CD14-positive monocyte (primary cell): Measurements from ENCODE around the gene ZNF831. TPM values are rescaled to one million over a fixed set of nuclear protein-coding genes. Genes with fewer than 3 reads are reported as not detected.

Experiments used
- DNase-seq, 3 donors: peaks; one replicate each; pipeline ENCODE4 v3.0.0-alpha.2; 2011 to 2022
- H2AFZ ChIP-seq: 2 replicates; pipeline ENCODE4 v1.6.0; 2012; ENCODE audit warnings: mild to moderate bottlenecking, low read depth, low read length, inconsistent platforms; ENCODE audit not compliant: insufficient read depth, poor library complexity, severe bottlenecking
- H3K27ac ChIP-seq, 2 donors: 1 replicate in 1 of 2; 2 replicates in 1 of 2; pipeline ENCODE4 v1.5.1; 2012 to 2013; ENCODE audit warnings: low read length in 2 of 2, control low read depth in 1 of 2, inconsistent platforms in 1 of 2, low read depth in 1 of 2, mild to moderate bottlenecking in 1 of 2
- H3K27me3 ChIP-seq, 2 donors: one replicate each; pipeline versions ENCODE4 v1.6.0 to v1.6.1; 2011 to 2013; ENCODE audit warnings: low read length in 2 of 2; ENCODE audit not compliant: control insufficient read depth in 2 of 2, insufficient read depth in 2 of 2
- H3K36me3 ChIP-seq, 2 donors: replicated peaks in 1 of 2; 1 replicate in 1 of 2; 2 replicates in 1 of 2; pipeline versions ENCODE4 v1.5.1 to v1.6.1; 2012 to 2013; ENCODE audit warnings: low read length in 2 of 2, control low read depth in 1 of 2, inconsistent platforms in 1 of 2, mild to moderate bottlenecking in 1 of 2; ENCODE audit not compliant: insufficient read depth in 2 of 2, control insufficient read depth in 1 of 2
- H3K4me1 ChIP-seq, 2 donors: 1 replicate in 1 of 2; 2 replicates in 1 of 2; pipeline versions ENCODE4 v1.5.1 to v1.6.1; 2012 to 2013; ENCODE audit warnings: low read length in 2 of 2, control low read depth in 1 of 2, inconsistent platforms in 1 of 2, mild to moderate bottlenecking in 1 of 2, moderate library complexity in 1 of 2; ENCODE audit not compliant: insufficient read depth in 2 of 2, control insufficient read depth in 1 of 2
- H3K4me2 ChIP-seq: replicated peaks from 2 replicates; pipeline ENCODE3; 2012; ENCODE audit warnings: low read length, moderate library complexity, mild to moderate bottlenecking; ENCODE audit not compliant: poor library complexity, severe bottlenecking; ENCODE audit errors: extremely low read depth
- H3K4me3 ChIP-seq, 3 experiments: fragments of 200-600 bp in 1 of 3; sonication (generic) in 1 of 3; replicated peaks in 1 of 3; 1 replicate in 2 of 3; 2 replicates in 1 of 3; pipeline ENCODE4 v1.5.1; 2011 to 2013; ENCODE audit warnings: low read length in 3 of 3, mild to moderate bottlenecking in 3 of 3, control low read depth in 2 of 3, low read depth in 2 of 3, inconsistent platforms in 1 of 3, moderate library complexity in 1 of 3
- H3K79me2 ChIP-seq: 2 replicates; pipeline ENCODE4 v1.6.0; 2012; ENCODE audit warnings: mild to moderate bottlenecking, control low read depth, inconsistent platforms, low read length, moderate library complexity; ENCODE audit not compliant: insufficient read depth
- H3K9ac ChIP-seq: 2 replicates; pipeline ENCODE4 v1.6.0; 2017; ENCODE audit warnings: low read length, mild to moderate bottlenecking; ENCODE audit not compliant: insufficient read depth, poor library complexity, severe bottlenecking
- H3K9me3 ChIP-seq, 2 donors: replicated peaks in 1 of 2; 1 replicate in 1 of 2; 2 replicates in 1 of 2; pipeline versions ENCODE4 v1.5.1 to v1.6.1; 2012 to 2013; ENCODE audit warnings: low read length in 2 of 2, control low read depth in 1 of 2; ENCODE audit not compliant: control insufficient read depth in 1 of 2, insufficient read depth in 1 of 2
- H4K20me1 ChIP-seq: 2 replicates; pipeline ENCODE4 v1.6.0; 2012; ENCODE audit warnings: mild to moderate bottlenecking, low read length, control low read depth, moderate library complexity; ENCODE audit not compliant: insufficient read depth
- H3K27ac Mint-ChIP-seq, 7 donors: one replicate each; pipeline ENCODE4 v1.8.0; 2020; ENCODE audit warnings: mild to moderate bottlenecking in 7 of 7, mixed read lengths in 7 of 7, moderate library complexity in 6 of 7, inconsistent platforms in 2 of 7
- H3K27me3 Mint-ChIP-seq, 3 donors: one replicate each; pipeline ENCODE4 v1.8.0; 2021 to 2022; ENCODE audit warnings: low read depth in 3 of 3, mild to moderate bottlenecking in 3 of 3, mixed read lengths in 3 of 3, moderate library complexity in 3 of 3, inconsistent platforms in 1 of 3
- H3K36me3 Mint-ChIP-seq, 2 donors: one replicate each; pipeline ENCODE4 v1.8.0; 2020; ENCODE audit warnings: mixed read lengths in 2 of 2, inconsistent platforms in 1 of 2, mild to moderate bottlenecking in 1 of 2
- H3K4me1 Mint-ChIP-seq: one replicate; pipeline ENCODE4 v1.8.0; 2020; ENCODE audit warnings: mild to moderate bottlenecking, mixed read lengths
- H3K4me3 Mint-ChIP-seq, 2 donors: one replicate each; pipeline ENCODE4 v1.8.0; 2020; ENCODE audit warnings: mild to moderate bottlenecking in 2 of 2, mixed read lengths in 2 of 2, moderate library complexity in 1 of 2
- H3K9me3 Mint-ChIP-seq, 7 donors: one replicate each; pipeline ENCODE4 v1.8.0; 2020 to 2022; ENCODE audit warnings: mixed read lengths in 7 of 7, mild to moderate bottlenecking in 6 of 7, moderate library complexity in 6 of 7, inconsistent platforms in 2 of 7
- CTCF ChIP-seq: fragments of 200-600 bp; IDR thresholded peaks from one replicate; pipeline ENCODE4 v1.8.0; 2022; ENCODE audit warnings: antibody characterized with exemption, mild to moderate bottlenecking
- WGBS: methylation state at CpG from one replicate; pipeline ENCODE4 v1.1.5; 2013; ENCODE audit warnings: missing lambda C conversion rate; ENCODE audit not compliant: insufficient coverage; 5-methylcytosine and 5-hydroxymethylcytosine counted together
- intact Hi-C, 2 donors: fragments of 100-400 bp; cut with micrococcal nuclease; formaldehyde crosslinking; loops; one replicate each; pipeline versions ENCODE4 v1.15.0 to v1.15.1; 2023
- polyA plus RNA-seq, 3 donors: library from polyadenylated mRNA; depleted of rRNA in 1 of 3; unstranded in 2 of 3; stranded (reverse) in 1 of 3; fragments of 300-500 nt in 2 of 3; fragments of >200 nt in 1 of 3; fragmentation: Illumina TruSeq in 2 of 3; gene quantifications; 1 replicate in 2 of 3; 2 replicates in 1 of 3; pipeline ENCODE4 v1.2.3, GENCODE V29; 2012 to 2021

ZNF831 gene
- polyA plus RNA-seq, 3 donors = 0.03 to 0.09 TPM; not detected in 1

- peaks cover 52 to 57% of the 10 kb centered on the region in 2 donors for H3K27me3 ChIP-seq
- TF ChIP-seq CTCF = no peak
- peak overlapping the region; percentile 71 for H3K4me2 ChIP-seq
- H2AFZ ChIP-seq = peak overlapping the region; percentile 78
- Mint-ChIP-seq H3K36me3 (peaks cover 0 to 3% of the 10 kb centered on the region in 2 donors), H3K27me3 (peaks cover 37 to 45% (median 42%) of the 10 kb centered on the region in 3 donors), H3K9me3 (peaks cover 0 to 9% (median 0%) of the 10 kb centered on the region in 7 donors), H3K4me1 (peaks cover 14% of the 10 kb centered on the region), H3K27ac (no peak overlapping the region), H3K4me3 (peak overlapping the region; percentile 58 to 87)
- H3K36me3 ChIP-seq = no peaks in the 10 kb centered on the region
- no peaks in the 10 kb centered on the region for H4K20me1 ChIP-seq
- H3K4me3 ChIP-seq = peak overlapping the region; percentile 6 to 66 (median 29)
- no peak overlapping the region for H3K27ac ChIP-seq
- no peaks in the 10 kb centered on the region for H3K79me2 ChIP-seq
- DNase-seq = no peak
- intact Hi-C loops = loop anchor here (1.0 to 5.0 kb wide), 4 partner anchors 133 to 354 kb away; no protein-coding TSS in a partner anchor
- 26% methylated on average over 11 of the region's 18 CpGs for WGBS
- peaks cover 6 to 10% of the 10 kb centered on the region in 2 donors for H3K4me1 ChIP-seq
- H3K9ac ChIP-seq = peak overlapping the region; percentile 42
- H3K9me3 ChIP-seq = no peaks in the 10 kb centered on the region
Observed at GRCh38 chr20:59221707-59222252, 58.2 kb downstream of the ZNF831 start.

GRCh38 chr20:59222253-59223181 lies 58.9 kb downstream of the ZNF831 start:
- peak overlapping the region; percentile 78 for H2AFZ ChIP-seq
- no peaks in the 10 kb centered on the region for H4K20me1 ChIP-seq
- Mint-ChIP-seq H3K4me1 (peaks cover 14% of the 10 kb centered on the region), H3K27me3 (peaks cover 37 to 45% (median 42%) of the 10 kb centered on the region in 3 donors), H3K9me3 (peaks cover 0 to 9% (median 0%) of the 10 kb centered on the region in 7 donors), H3K4me3 (peak overlapping the region; percentile 58 to 90), H3K36me3 (peaks cover 0 to 3% of the 10 kb centered on the region in 2 donors), H3K27ac (no peak overlapping the region)
- DNase-seq = peak; percentile 42 to 67 (median 61)
- H3K27me3 ChIP-seq = peaks cover 52 to 57% of the 10 kb centered on the region in 2 donors
- H3K27ac ChIP-seq = no peak overlapping the region
- peak; percentile 98 for TF ChIP-seq CTCF
- H3K4me3 ChIP-seq = peak overlapping the region; percentile 6 to 66 (median 29)
- H3K9me3 ChIP-seq = no peaks in the 10 kb centered on the region
- intact Hi-C loops = loop anchor here (1.0 to 5.0 kb wide), 4 partner anchors 134 to 355 kb away; no protein-coding TSS in a partner anchor
- peak overlapping the region; percentile 71 for H3K4me2 ChIP-seq
- no peaks in the 10 kb centered on the region for H3K36me3 ChIP-seq
- WGBS = 1% methylated on average over 41 of the region's 51 CpGs
- peak overlapping the region; percentile 42 for H3K9ac ChIP-seq
- peaks cover 6 to 10% of the 10 kb centered on the region in 2 donors for H3K4me1 ChIP-seq
- no peaks in the 10 kb centered on the region for H3K79me2 ChIP-seq
